Retinal pigment epithelial cell (primary cell): ENCODE results near the gene CHAT.

Source experiments
- DNase-seq: peaks from one replicate; pipeline ENCODE4 v3.0.0-alpha.2; 2010; ENCODE audit warnings: low read depth
- H3K4me3 ChIP-seq: 2 replicates; pipeline ENCODE4 v1.5.1; 2011; ENCODE audit warnings: mild to moderate bottlenecking, low read length, control low read depth, moderate library complexity
- CTCF ChIP-seq: conservative IDR thresholded peaks from 2 replicates; pipeline ENCODE4 v1.5.1; 2011; ENCODE audit warnings: low read depth, low read length, control low read depth, inconsistent platforms

Gene CHAT

GRCh38 chr10:49696311-49696710 lies 82.5 kb downstream of the CHAT start:
- no peak overlapping the region for H3K4me3 ChIP-seq
- no peak for TF ChIP-seq CTCF
- no peak for DNase-seq

GRCh38 chr10:49698679-49699078 lies 84.8 kb downstream of the CHAT start:
- no peak overlapping the region for H3K4me3 ChIP-seq
- DNase-seq = no peak
- no peak for TF ChIP-seq CTCF

GRCh38 chr10:49700211-49700610 lies 86.4 kb downstream of the CHAT start:
- no peak for TF ChIP-seq CTCF
- no peak for DNase-seq

GRCh38 chr10:49700997-49701396 lies 87.2 kb downstream of the CHAT start:
- TF ChIP-seq CTCF = no peak
- DNase-seq = no peak
- H3K4me3 ChIP-seq = no peak overlapping the region

More at GRCh38 chr10:49700211-49700610, 86.4 kb downstream of the CHAT start:
- no peak overlapping the region for H3K4me3 ChIP-seq

GRCh38 chr10:49707585-49707984 lies 93.7 kb downstream of the CHAT start:
- DNase-seq = no peak
- H3K4me3 ChIP-seq = no peak overlapping the region
- TF ChIP-seq CTCF = no peak

GRCh38 chr10:49709934-49710333 lies 96.1 kb downstream of the CHAT start:
- DNase-seq = no peak
- H3K4me3 ChIP-seq = no peak overlapping the region
- TF ChIP-seq CTCF = no peak

- no peak for TF ChIP-seq CTCF
- DNase-seq = no peak
- no peak overlapping the region for H3K4me3 ChIP-seq
Measured at GRCh38 chr10:49710966-49711365, 97.1 kb downstream of the CHAT start.
